Lower leg skin (tissue), 3 donors: ENCODE data around the gene ARRDC3.

Source experiments
- CTCF ChIP-seq, 3 donors: fragments of 450-650 bp; IDR thresholded peaks; one replicate each; pipeline ENCODE4 v1.5.1; 2016; ENCODE audit warnings: antibody characterized with exemption in 3 of 3, mild to moderate bottlenecking in 3 of 3, moderate library complexity in 2 of 3
- POLR2A ChIP-seq, 2 donors: fragments of 450-650 bp; IDR thresholded peaks; one replicate each; pipeline ENCODE4 v1.6.1; 2016 to 2017; ENCODE audit warnings: antibody characterized with exemption in 2 of 2, mild to moderate bottlenecking in 1 of 2, moderate library complexity in 1 of 2

GRCh38 chr5:91388362-91388761 is 5.2 kb upstream of the ARRDC3 start:
- TF ChIP-seq POLR2A (IDR thresholded peaks at IDR 0.05) (no peak), CTCF (IDR thresholded peaks at IDR 0.05) (no peak)
